ENCODE data around the gene HSD17B2.

HSD17B2 gene

DNA sequence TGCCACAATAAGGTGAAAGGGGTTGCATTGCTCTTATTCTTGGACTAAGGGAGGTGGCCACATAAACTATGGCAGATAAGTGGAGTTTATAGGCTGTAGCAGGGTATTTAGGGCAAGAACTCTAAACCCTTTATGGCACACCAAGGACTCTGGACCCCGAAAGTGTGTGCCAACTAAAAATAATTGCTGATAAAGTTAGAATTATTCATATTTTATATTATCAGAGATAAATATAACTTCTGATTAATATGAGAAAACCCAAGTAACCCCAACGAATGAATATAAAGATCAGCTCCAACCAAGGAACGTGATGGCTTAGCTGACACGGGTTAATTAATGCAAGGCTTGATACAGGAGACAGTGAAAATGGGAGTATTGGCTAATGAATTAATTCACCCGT is 15.0 kb upstream of the HSD17B2 start:
- no peak for DNase-seq

- DNase-seq, result no peak
Observed at GRCh38 chr16:82023206-82023605, 11.8 kb upstream of the HSD17B2 start.

- DNase-seq, result no peak
Observed at GRCh38 chr16:82024316-82024715, 10.7 kb upstream of the HSD17B2 start.

- DNase-seq, result no peak
Observed at GRCh38 chr16:82024883-82025282, 10.2 kb upstream of the HSD17B2 start.

DNA sequence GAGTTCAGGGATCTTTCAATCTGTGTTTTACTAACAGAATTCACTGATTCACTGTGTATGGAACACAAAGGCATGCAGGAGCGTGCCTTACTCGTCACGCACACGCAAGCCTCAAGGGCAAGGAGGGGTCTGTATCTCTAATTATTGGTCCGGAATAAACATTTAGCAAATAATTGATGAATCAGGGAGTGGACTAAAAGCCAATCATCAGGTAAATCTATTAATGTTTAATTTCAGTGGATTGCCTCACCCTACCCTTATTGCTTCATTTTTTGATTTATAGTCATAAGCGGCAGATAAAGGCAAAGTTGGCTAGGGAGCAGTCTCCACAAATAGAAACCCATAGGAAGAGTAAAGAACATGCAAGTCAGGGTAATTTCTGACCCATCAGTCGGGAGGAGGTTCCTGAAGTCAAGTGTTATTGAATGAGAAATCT is 7.4 kb upstream of the HSD17B2 start:
- DNase-seq, result no peak

DNA sequence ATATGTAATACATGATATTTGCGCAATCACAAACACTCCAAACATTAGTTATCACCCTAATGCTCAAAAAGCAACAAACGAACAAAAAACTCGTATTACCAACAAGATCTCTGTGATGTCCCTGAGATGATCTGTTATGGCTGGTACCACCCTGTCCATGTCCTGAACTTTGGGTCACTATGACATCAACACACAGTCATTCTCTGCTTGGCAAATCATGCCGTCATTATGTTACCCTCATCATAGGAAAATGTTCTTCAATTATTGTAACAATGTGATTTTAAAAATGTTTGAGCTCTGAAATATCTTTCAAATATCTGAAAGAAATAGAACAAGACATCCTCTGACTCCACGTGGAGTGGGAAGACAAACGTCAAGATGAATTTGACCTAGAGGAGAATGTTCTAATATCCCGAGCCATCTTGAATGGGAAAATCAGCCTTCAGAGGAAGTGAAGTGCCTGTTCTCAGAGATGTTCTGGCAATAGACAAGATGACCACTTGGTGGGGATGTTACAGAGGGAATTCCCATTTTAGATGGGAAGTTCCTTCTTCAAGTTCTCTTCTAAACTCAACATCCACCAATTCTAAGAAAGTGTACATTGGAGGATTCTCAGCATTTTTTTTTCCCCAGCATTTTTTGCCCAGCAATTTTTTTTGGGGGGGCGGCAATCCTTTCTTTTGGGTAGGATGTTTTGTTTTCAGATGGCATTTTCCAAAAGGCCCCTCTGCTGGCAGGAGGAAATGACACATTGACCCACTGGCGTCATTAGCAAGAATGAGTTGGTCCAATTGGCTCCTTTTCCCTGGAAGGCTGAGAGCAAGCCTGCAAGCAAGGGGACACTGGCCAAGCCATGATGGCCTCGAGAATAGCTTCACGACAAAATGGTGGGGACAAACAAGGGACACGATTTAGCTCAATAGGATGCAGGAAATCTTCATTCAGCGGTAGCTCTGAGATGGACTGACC is 3.7 kb upstream of the HSD17B2 start:
- no peak for DNase-seq

DNA sequence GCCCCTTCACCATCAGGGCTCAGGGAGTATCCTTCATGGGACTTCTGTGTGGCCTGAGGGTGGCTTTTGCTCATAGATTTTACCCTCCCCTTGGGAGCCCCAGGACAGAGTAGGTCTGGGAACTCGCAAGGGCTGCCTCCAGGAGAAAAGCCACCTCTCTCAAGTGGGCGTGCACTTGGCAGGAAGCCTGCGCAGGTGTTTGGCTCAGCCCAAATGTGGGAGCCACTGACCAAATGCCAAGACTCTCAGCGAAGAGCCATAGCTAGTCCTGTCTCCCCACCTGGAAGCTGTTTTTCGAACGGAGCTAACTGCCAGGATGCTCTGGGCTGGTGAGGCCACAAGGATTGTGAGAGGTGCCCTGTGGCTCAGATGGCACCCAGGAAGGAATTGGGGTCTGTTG is 2.0 kb upstream of the HSD17B2 start:
- DNase-seq, result no peak

DNA sequence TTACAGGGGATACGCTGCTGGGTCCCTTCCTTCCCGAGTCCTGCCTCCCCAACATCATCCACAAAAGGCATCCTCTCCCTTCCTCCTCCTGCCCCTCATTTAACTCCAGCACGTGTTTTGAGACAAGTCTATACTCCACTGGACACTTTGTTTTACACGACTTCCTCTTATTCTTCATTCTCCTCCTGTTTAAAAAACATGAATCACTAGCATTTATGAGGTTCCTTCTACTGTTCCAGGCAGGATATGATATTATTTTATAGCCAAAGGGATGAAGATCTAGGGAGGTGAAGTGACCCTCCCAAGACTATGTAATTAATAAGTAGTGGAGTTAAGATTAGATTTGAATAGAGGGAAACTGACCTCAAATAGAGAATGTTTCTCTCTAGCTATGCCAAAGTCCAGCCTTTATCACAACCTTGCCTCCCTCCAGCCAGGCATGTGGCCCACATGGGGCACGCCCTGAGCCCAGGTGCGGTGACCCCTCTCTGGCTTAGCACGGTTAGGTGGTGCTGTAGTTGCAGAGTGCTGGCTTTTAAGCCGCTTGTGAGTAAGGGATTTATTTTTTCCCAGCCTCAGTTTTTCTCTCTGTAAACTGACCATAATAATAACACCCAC is 1.3 kb upstream of the HSD17B2 start:
- no peak for DNase-seq

- no peak for DNase-seq
Observed at GRCh38 chr16:82037251-82037650, 2.2 kb downstream of the HSD17B2 start.

GRCh38 chr16:82037666-82038065 is 2.6 kb downstream of the HSD17B2 start:
- DNase-seq, result no peak

DNA sequence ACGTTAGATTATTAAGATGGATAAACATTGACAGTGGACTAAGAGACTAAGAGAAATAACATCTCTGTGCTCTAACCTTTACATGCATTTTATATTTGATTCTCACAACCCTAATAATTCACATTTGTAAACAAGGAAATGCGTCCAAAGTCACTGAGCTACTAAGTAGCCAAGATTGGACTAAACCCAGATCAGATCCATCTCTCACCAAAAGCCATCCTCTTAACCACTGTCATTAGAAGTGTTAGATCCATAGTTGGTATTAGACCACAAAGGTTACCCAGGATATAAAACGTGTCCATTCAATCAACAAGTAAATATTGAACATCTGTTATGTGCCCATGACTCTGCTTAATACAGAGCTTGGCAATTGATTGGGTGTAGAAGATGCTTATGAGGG is 5.2 kb downstream of the HSD17B2 start:
- DNase-seq, result no peak

- DNase-seq, result no peak
Observed at GRCh38 chr16:82041542-82041941, 6.5 kb downstream of the HSD17B2 start.

DNA sequence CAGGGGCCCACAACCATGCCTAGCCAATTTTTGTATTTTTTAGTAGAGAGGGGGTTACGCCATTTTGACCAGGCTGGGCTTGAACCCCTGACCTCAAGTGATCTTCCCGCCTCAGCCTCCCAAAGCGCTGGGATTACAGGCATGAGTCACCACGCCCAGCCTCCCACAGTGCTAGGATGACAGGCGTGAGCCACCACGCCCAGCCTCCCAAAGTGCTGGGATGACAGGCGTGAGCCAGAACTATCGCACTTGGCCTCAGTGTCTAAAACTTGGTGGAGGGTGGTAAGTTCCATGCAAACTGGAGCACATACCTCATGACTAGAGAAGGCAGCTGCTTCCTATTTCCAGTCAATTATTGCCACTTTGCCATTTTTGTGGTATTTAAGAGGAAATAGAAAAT is 7.1 kb downstream of the HSD17B2 start:
- no peak for DNase-seq

DNA sequence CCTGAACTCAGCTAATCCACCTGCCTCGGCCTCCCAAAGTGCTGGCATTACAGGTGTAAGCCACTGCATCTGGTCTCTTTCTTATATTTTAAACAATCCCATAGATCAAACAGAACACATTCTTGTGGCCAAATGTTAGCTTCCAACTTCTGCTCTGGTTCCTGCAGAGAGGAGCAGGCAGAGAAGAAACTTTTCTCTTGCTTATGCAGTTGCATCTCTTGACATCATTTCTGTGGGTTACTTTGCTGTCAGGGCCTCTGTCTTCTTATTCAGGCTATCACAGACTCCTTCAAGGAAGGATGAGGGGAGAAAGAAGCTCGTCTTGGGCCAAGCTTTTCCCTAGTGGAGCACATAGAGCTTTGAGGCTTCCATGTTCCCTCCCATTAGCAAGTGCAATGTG is 7.8 kb downstream of the HSD17B2 start:
- no peak for DNase-seq

- DNase-seq, result no peak
Observed at GRCh38 chr16:82043680-82044584, 8.9 kb downstream of the HSD17B2 start.

DNA sequence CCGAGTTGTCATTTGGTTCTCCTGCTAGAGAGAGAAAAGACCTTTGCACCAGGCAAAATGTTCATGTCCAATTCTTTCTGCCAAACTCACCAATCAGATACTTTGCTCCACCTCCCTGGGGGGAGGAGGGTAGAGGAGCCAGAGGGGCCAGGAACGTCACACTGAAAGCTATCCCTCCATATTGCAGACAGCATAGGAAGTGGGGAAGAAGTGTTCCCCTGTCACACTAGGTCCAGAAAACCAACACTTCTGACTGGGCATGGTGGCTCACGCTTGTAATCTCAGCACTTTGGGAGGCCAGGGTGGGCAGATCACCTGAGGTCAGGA is 9.5 kb downstream of the HSD17B2 start:
- no peak for DNase-seq

- no peak for DNase-seq
Observed at GRCh38 chr16:82045465-82045864, 10.4 kb downstream of the HSD17B2 start.

DNA sequence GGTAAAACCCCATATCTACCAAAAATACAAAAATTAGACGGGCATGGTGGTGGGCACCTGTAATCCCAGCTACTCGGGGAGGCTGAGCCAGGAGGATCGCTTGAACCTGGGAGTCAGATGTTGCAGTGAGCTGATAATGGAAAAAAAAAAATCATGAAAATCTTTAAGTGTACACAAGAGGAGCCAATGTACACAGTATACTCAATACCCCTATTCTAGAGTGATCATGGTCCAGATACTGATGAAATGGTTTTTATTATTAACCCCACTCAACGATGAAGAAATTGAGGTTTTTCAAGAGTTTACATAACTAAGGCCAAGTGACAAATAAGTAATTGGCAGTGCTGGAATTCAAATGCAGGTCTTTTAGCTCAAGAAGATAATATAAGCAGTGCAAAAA is 11.5 kb downstream of the HSD17B2 start:
- no peak for DNase-seq

DNA sequence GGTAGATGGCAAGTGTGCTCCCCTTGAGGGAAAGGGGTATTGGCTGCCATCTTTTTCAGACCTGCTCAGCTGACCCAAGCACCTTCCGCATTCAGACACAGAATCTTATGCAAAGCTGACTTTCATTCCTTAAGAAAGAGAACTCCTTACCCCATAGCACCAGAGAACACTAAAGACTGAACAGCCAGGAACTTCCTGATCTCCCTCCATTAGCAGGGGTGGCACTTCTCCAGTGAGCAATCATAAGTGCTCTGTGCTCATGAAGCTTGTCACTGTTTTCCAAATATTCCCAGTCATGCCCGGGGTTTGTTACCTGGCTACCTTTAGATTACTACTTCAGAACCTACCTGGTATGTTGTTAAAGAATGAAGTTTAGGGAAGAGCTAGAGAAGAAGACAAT is 11.9 kb downstream of the HSD17B2 start:
- DNase-seq, result no peak

- no peak for DNase-seq
Observed at GRCh38 chr16:82047374-82047773, 12.3 kb downstream of the HSD17B2 start.

GRCh38 chr16:82047787-82048186 is 12.7 kb downstream of the HSD17B2 start:
- DNase-seq, result no peak

GRCh38 chr16:82049484-82049883 is 14.4 kb downstream of the HSD17B2 start:
- no peak for DNase-seq

DNA sequence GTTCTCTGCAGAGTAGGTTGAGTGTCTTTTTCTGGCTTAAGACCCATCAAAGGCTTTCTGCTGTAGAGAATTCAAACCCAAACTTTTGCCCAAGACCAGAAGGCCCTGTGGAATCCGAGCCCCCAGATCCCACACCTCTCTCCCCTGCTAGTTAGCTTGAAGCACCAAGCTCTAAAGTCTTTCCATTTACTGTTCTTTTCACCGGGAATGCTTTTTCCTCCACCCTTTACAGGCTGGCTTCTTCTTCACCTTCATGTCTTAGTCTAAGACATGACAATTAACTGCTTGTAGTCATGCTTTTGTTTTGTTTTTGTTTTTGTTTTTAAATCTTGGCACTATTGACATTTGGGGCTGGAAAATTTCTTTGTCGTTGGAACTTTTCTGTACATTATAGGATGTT is 15.5 kb downstream of the HSD17B2 start:
- DNase-seq, result no peak

Data from activated CD4-positive, alpha-beta T cell treated with anti-CD3 and anti-CD28 coated beads, Interleukin-2, Interleukin-6, amounts not matched to agents 100 ng/mL and 50 ng/mL, durations not matched to agents 16 hours and 8 hours (primary cell).